Measurements from ENCODE around the gene ZNF655.
"Not testable (repeated sequence)": the region's sequence is repeated elsewhere in the genome, so short reads cannot be mapped to it uniquely, and the experiment has no call there.

ZNF655 gene

GRCh38 chr7:99543916-99544315 lies 14.5 kb upstream of the ZNF655 start:
- DNase-seq (no peak), ATAC-seq (ENCODE audit: insufficient read depth, low read depth) (no peak)
- Histone ChIP-seq H2AFZ (ENCODE audit: low read depth, low read length) (no peak overlapping the region), H3K36me3 (ENCODE audit: insufficient read depth, low read length) (peaks cover 14% of the 10 kb centered on the region), H3K27me3 (ENCODE audit: insufficient read depth, low read length, poor library complexity) (no peaks in the 10 kb centered on the region), H3K9ac (ENCODE audit: low read depth, low read length) (no peak overlapping the region), H3K4me2 (ENCODE audit: insufficient read depth, low read length) (no peak overlapping the region), H3K4me1 (ENCODE audit: insufficient read depth, low read length) (no peaks in the 10 kb centered on the region), H3K9me3 (ENCODE audit: insufficient read depth, low read length, severe bottlenecking) (peaks cover 6% of the 10 kb centered on the region), H3K79me2 (ENCODE audit: insufficient read depth, low read length) (no peaks in the 10 kb centered on the region), H3K27ac (ENCODE audit: low read length) (no peak overlapping the region), H4K20me1 (ENCODE audit: insufficient read depth, low read length) (no peaks in the 10 kb centered on the region), H3K4me3 (ENCODE audit: low read depth in 1 of 2, low read length in 2 of 2) (no peak overlapping the region)
- TF ChIP-seq EZH2 (IDR thresholded peaks at IDR 0.05; ENCODE audit: borderline replicate concordance, low read depth, low read length, severe bottlenecking), result no peak
- TF ChIP-seq, protein P1, sequence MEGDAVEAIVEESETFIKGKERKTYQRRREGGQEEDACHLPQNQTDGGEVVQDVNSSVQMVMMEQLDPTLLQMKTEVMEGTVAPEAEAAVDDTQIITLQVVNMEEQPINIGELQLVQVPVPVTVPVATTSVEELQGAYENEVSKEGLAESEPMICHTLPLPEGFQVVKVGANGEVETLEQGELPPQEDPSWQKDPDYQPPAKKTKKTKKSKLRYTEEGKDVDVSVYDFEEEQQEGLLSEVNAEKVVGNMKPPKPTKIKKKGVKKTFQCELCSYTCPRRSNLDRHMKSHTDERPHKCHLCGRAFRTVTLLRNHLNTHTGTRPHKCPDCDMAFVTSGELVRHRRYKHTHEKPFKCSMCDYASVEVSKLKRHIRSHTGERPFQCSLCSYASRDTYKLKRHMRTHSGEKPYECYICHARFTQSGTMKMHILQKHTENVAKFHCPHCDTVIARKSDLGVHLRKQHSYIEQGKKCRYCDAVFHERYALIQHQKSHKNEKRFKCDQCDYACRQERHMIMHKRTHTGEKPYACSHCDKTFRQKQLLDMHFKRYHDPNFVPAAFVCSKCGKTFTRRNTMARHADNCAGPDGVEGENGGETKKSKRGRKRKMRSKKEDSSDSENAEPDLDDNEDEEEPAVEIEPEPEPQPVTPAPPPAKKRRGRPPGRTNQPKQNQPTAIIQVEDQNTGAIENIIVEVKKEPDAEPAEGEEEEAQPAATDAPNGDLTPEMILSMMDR (IDR thresholded peaks at IDR 0.05; ENCODE audit: borderline replicate concordance, extremely low read depth, low read length, poor library complexity, severe bottlenecking), result no peak

- H4K20me1 ChIP-seq (ENCODE audit: insufficient read depth, low read length); H3K4me3 ChIP-seq (ENCODE audit: low read depth in 1 of 2, low read length in 2 of 2); ATAC-seq (ENCODE audit: insufficient read depth, low read depth); H2AFZ ChIP-seq (ENCODE audit: low read depth, low read length); H3K9me3 ChIP-seq (ENCODE audit: insufficient read depth, low read length, severe bottlenecking); DNase-seq; H3K79me2 ChIP-seq (ENCODE audit: insufficient read depth, low read length); H3K27ac ChIP-seq (ENCODE audit: low read length); H3K9ac ChIP-seq (ENCODE audit: low read depth, low read length); H3K27me3 ChIP-seq (ENCODE audit: insufficient read depth, low read length, poor library complexity); H3K4me2 ChIP-seq (ENCODE audit: insufficient read depth, low read length); H3K4me1 ChIP-seq (ENCODE audit: insufficient read depth, low read length): not testable (repeated sequence)
- peaks cover 14% of the 10 kb centered on the region for H3K36me3 ChIP-seq (ENCODE audit: insufficient read depth, low read length)
These were observed 13.1 kb upstream of the ZNF655 start for GRCh38 chr7:99545308-99545707.

- H3K4me2 ChIP-seq (ENCODE audit: insufficient read depth, low read length); H3K9me3 ChIP-seq (ENCODE audit: insufficient read depth, low read length, severe bottlenecking); H3K4me3 ChIP-seq (ENCODE audit: low read depth in 1 of 2, low read length in 2 of 2); H3K27me3 ChIP-seq (ENCODE audit: insufficient read depth, low read length, poor library complexity); H4K20me1 ChIP-seq (ENCODE audit: insufficient read depth, low read length); DNase-seq; H3K9ac ChIP-seq (ENCODE audit: low read depth, low read length); H3K27ac ChIP-seq (ENCODE audit: low read length); H2AFZ ChIP-seq (ENCODE audit: low read depth, low read length); ATAC-seq (ENCODE audit: insufficient read depth, low read depth): not testable (repeated sequence)
- peaks cover 34% of the 10 kb centered on the region for H3K4me1 ChIP-seq (ENCODE audit: insufficient read depth, low read length)
- peaks cover 24% of the 10 kb centered on the region for H3K79me2 ChIP-seq (ENCODE audit: insufficient read depth, low read length)
- H3K36me3 ChIP-seq (ENCODE audit: insufficient read depth, low read length), result peaks cover 25% of the 10 kb centered on the region
These were observed 8.9 kb upstream of the ZNF655 start for GRCh38 chr7:99549545-99549944.

DNA sequence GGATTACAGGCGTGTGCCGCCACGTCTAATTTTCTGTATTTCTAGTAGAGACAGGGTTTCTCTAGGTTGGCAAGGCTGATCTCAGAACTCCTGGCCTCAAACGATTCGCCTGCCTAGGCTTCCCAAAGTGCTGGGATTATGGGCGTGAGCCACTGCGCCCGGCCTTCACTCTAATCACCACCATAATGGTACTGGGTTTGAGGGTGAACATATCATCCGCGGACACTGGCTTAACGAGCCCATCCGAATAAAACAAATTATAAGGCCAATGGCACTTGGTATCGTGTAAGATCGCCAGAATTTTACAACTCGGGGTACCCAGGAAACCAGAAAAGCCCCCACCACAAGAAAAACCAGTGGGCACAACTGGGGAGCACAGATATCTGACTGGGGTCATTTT lies 7.1 kb upstream of the ZNF655 start:
- Histone ChIP-seq H4K20me1 (ENCODE audit: insufficient read depth, low read length) (no peaks in the 10 kb centered on the region), H3K79me2 (ENCODE audit: insufficient read depth, low read length) (peaks cover 34% of the 10 kb centered on the region), H3K27me3 (ENCODE audit: insufficient read depth, low read length, poor library complexity) (no peaks in the 10 kb centered on the region), H3K36me3 (ENCODE audit: insufficient read depth, low read length) (peaks cover 39% of the 10 kb centered on the region), H3K27ac (ENCODE audit: low read length) (peak overlapping the region; percentile 85), H3K4me3 (ENCODE audit: low read depth in 1 of 2, low read length in 2 of 2) (peak overlapping the region; percentile 70 to 91), H3K9ac (ENCODE audit: low read depth, low read length) (peak overlapping the region; percentile 87), H3K9me3 (ENCODE audit: insufficient read depth, low read length, severe bottlenecking) (no peaks in the 10 kb centered on the region), H3K4me2 (ENCODE audit: insufficient read depth, low read length) (peak overlapping the region; percentile 86), H2AFZ (ENCODE audit: low read depth, low read length) (peak overlapping the region; percentile 97), H3K4me1 (ENCODE audit: insufficient read depth, low read length) (peaks cover 39% of the 10 kb centered on the region)
- ATAC-seq (ENCODE audit: insufficient read depth, low read depth) (no peak), DNase-seq (no peak)
- TF ChIP-seq EZH2 (IDR thresholded peaks at IDR 0.05; ENCODE audit: borderline replicate concordance, low read depth, low read length, severe bottlenecking), result no peak
- TF ChIP-seq, protein P1 (IDR thresholded peaks at IDR 0.05; ENCODE audit: borderline replicate concordance, extremely low read depth, low read length, poor library complexity, severe bottlenecking), result no peak

Measured in DND-41 (cell line).